Lung (tissue), 12 donors: ENCODE results near the gene MAPK8IP3. TPM values are rescaled to one million over a fixed set of nuclear protein-coding genes. Genes with fewer than 3 reads are reported as not detected.

Source experiments
- ATAC-seq: fragments of 200-7000 bp; cut with Tn5 transposase; one replicate; pipeline ENCODE4 v1.9.1; 2020; ENCODE audit warnings: moderate number of reproducible peaks; ENCODE audit not compliant: insufficient read depth, low FRiP score
- DNase-seq, 3 donors: peaks; one replicate each; pipeline ENCODE4 v3.0.0-alpha.2; 2013 to 2017
- H3K27ac ChIP-seq, 2 donors: one replicate each; pipeline ENCODE4 v1.5.1; 2013; ENCODE audit warnings: mild to moderate bottlenecking in 2 of 2, moderate library complexity in 2 of 2, control low read depth in 1 of 2, inconsistent platforms in 1 of 2, low read depth in 1 of 2, low read length in 1 of 2
- H3K27me3 ChIP-seq, 3 donors: one replicate each; pipeline ENCODE4 v1.5.1; 2013; ENCODE audit warnings: low read length in 2 of 3; ENCODE audit not compliant: control insufficient read depth in 3 of 3, insufficient read depth in 3 of 3
- H3K36me3 ChIP-seq, 4 donors: one replicate each; pipeline ENCODE4 v1.5.1; 2013; ENCODE audit warnings: low read length in 4 of 4, mild to moderate bottlenecking in 1 of 4, moderate library complexity in 1 of 4; ENCODE audit not compliant: control insufficient read depth in 4 of 4, insufficient read depth in 4 of 4
- H3K4me1 ChIP-seq, 5 donors: one replicate each; pipeline ENCODE4 v1.5.1; 2013; ENCODE audit warnings: low read length in 5 of 5, mild to moderate bottlenecking in 2 of 5, moderate library complexity in 1 of 5; ENCODE audit not compliant: control insufficient read depth in 5 of 5, insufficient read depth in 5 of 5
- H3K4me3 ChIP-seq: one replicate; pipeline ENCODE4 v1.5.1; 2013; ENCODE audit warnings: mild to moderate bottlenecking, control low read depth, moderate library complexity
- H3K9ac ChIP-seq, 2 donors: one replicate each; pipeline ENCODE4 v1.5.1; 2013; ENCODE audit warnings: low read length in 2 of 2, control low read depth in 1 of 2; ENCODE audit not compliant: insufficient read depth in 1 of 2
- H3K9me3 ChIP-seq, 4 donors: one replicate each; pipeline ENCODE4 v1.5.1; 2013; ENCODE audit warnings: low read length in 3 of 4, mild to moderate bottlenecking in 1 of 4, moderate library complexity in 1 of 4; ENCODE audit not compliant: control insufficient read depth in 4 of 4, insufficient read depth in 3 of 4
- WGBS, 2 donors: extraction: QIAGEN DNeasy Blood & Tissue Kit; methylation state at CpG; one replicate each; pipeline ENCODE4 v1.1.7; 2013; 5-methylcytosine and 5-hydroxymethylcytosine counted together
- polyA plus RNA-seq, 2 donors: library from polyadenylated mRNA; stranded (reverse); fragments of 200-250 nt; gene quantifications; one replicate each; pipeline ENCODE4 v1.2.1, GENCODE V29; 2013
- total RNA-seq, 2 donors: library from RNA; depleted of rRNA in 1 of 2; stranded (reverse); fragments of >200 nt in 1 of 2; gene quantifications; one replicate each; pipeline ENCODE4 v1.2.1, GENCODE V29; 2014 to 2021
- TF ChIP-seq, protein P1 (sequence below): IDR thresholded peaks from 2 replicates; pipeline ENCODE4 v1.5.1; 2012; ENCODE audit warnings: mild to moderate bottlenecking; ENCODE audit errors: control extremely low read depth, extremely low read depth
- donor health status: control.
- donor health status: control.
- donor health status: Bipolar disorder and iron deficiency.
- donor health status: healthy.
- donor health status: DM: yes; HTN: yes; CAD: no.

Gene MAPK8IP3
- total and polyA plus RNA-seq, 4 donors, result 40.3 to 76.7 (median 63.6) TPM

- H3K36me3 ChIP-seq, result peaks cover 4 to 32% (median 9%) of the 10 kb centered on the region in 4 donors
- no peak overlapping the region for H3K4me3 ChIP-seq
- H3K27ac ChIP-seq, result no peak overlapping the region
- DNase-seq (no peak), ATAC-seq (no peak)
- TF ChIP-seq, protein P1, sequence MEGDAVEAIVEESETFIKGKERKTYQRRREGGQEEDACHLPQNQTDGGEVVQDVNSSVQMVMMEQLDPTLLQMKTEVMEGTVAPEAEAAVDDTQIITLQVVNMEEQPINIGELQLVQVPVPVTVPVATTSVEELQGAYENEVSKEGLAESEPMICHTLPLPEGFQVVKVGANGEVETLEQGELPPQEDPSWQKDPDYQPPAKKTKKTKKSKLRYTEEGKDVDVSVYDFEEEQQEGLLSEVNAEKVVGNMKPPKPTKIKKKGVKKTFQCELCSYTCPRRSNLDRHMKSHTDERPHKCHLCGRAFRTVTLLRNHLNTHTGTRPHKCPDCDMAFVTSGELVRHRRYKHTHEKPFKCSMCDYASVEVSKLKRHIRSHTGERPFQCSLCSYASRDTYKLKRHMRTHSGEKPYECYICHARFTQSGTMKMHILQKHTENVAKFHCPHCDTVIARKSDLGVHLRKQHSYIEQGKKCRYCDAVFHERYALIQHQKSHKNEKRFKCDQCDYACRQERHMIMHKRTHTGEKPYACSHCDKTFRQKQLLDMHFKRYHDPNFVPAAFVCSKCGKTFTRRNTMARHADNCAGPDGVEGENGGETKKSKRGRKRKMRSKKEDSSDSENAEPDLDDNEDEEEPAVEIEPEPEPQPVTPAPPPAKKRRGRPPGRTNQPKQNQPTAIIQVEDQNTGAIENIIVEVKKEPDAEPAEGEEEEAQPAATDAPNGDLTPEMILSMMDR, result no peak
- no peaks in the 10 kb centered on the region for H3K9me3 ChIP-seq
- 89 to 94% methylated on average over 7 of the region's 7 CpGs for WGBS, 2 donors
- no peaks in the 10 kb centered on the region for H3K27me3 ChIP-seq
- peaks cover 0 to 28% (median 0%) of the 10 kb centered on the region in 5 donors for H3K4me1 ChIP-seq
- no peak overlapping the region for H3K9ac ChIP-seq
Measured at GRCh38 chr16:1774448-1774780, 68.4 kb downstream of the MAPK8IP3 start.

DNA sequence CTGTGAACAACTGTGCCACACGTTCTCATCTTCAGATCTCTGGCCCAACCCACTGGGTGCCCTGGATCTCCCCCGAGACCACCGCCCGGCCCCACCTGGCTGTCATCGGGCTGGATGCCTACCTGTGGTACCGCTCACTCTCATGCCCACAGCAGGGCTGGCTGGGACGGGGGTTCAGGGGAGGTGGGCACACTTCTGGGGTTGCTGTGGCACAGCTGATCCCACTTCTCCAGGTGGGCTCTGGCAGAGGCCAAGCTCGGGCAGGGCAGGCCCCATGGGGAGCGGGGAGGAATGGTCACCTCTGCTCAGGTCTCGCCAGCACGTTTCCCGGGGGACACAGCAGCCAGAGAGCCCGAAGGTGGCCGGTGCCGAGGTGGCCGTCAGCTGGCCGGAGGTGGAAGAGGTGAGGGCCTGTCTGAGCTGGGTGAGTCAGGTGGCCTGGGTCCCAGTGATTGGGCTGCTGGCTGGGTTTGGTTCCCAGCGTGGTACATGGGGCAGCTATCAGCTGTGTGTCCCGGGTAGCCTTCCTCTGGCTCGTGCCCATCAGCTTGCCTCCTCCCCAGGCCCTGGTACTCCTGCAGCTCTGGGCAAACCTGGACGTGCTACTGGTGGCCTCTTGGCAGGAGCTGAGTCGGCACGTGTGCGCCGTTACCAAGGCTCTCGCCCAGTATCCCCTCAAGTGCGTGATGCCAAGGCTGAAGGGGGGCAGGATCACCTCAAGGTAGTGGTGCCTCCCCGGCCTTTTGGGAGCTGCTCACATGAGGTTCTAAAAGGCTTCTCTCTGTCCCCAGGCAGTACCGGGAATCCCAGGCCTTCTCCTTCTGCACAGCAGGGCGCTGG lies 69.2 kb downstream of the MAPK8IP3 start:
- no peaks in the 10 kb centered on the region for H3K27me3 ChIP-seq
- no peaks in the 10 kb centered on the region for H3K9me3 ChIP-seq
- no peak overlapping the region for H3K4me3 ChIP-seq
- no peak overlapping the region for H3K27ac ChIP-seq
- H3K4me1 ChIP-seq, result peaks cover 0 to 25% (median 0%) of the 10 kb centered on the region in 5 donors
- TF ChIP-seq, protein P1, result no peak
- ATAC-seq (no peak), DNase-seq (no peak)
- 93 to 95% methylated on average over 29 to 30 of the region's 30 CpGs for WGBS, 2 donors
- no peak overlapping the region for H3K9ac ChIP-seq
- H3K36me3 ChIP-seq, result peaks cover 4 to 40% (median 10%) of the 10 kb centered on the region in 4 donors

- WGBS, 2 donors, result 84% methylated on average over 26 to 28 of the region's 28 CpGs
- no peak overlapping the region for H3K4me3 ChIP-seq
- DNase-seq, result no peak
- H3K27ac ChIP-seq, result no peak overlapping the region
- no peak overlapping the region for H3K9ac ChIP-seq
- no peaks in the 10 kb centered on the region for H3K27me3 ChIP-seq
- H3K36me3 ChIP-seq, result peaks cover 4 to 41% (median 14%) of the 10 kb centered on the region in 4 donors
- no peak for ATAC-seq
- TF ChIP-seq, protein P1, result no peak
- peaks cover 0 to 23% (median under 1%) of the 10 kb centered on the region in 5 donors for H3K4me1 ChIP-seq
- H3K9me3 ChIP-seq, result no peaks in the 10 kb centered on the region
Measured at GRCh38 chr16:1775846-1776671, 70.1 kb downstream of the MAPK8IP3 start.
